BJ (cell line): ENCODE data around the gene AGL. TPM values are rescaled to one million over a fixed set of nuclear protein-coding genes. Genes with fewer than 3 reads are reported as not detected.

Experiments used
- CTCF ChIA-PET: fragments of 350-600 bp; formaldehyde crosslinking; extraction: SDS; loops from one replicate; lab custom pipeline; 2021; ENCODE audit warnings: antibody characterized with exemption, inconsistent platforms; lab: Yijun Ruan, JAX
- POLR2A ChIA-PET: fragments of 300-600 bp; sonication (Branson Sonifier 250); formaldehyde crosslinking; extraction: SDS; loops from one replicate; lab custom pipeline; 2021; ENCODE audit warnings: antibody characterized with exemption; lab: Charles Lee
- DNase-seq: peaks from one replicate; pipeline ENCODE4 v3.0.0-alpha.2; 2011; ENCODE audit warnings: low read depth
- H3K27me3 ChIP-seq: 2 replicates; pipeline ENCODE4 v1.6.0; 2011; ENCODE audit warnings: low read length; ENCODE audit not compliant: control insufficient read depth, insufficient read depth
- H3K36me3 ChIP-seq: 2 replicates; pipeline ENCODE4 v1.5.1; 2011; ENCODE audit warnings: low read length; ENCODE audit not compliant: control insufficient read depth, insufficient read depth
- H3K4me3 ChIP-seq: 2 replicates; pipeline ENCODE4 v1.5.1; 2011; ENCODE audit warnings: low read depth, mild to moderate bottlenecking, control low read depth, low read length
- polyA plus RNA-seq: library from polyadenylated mRNA; depleted of rRNA; stranded (reverse); fragments of >200 nt; gene quantifications from 2 replicates; pipeline ENCODE4 v1.2.3, GENCODE V29; 2011
- TF ChIP-seq, protein P1 (sequence below): IDR thresholded peaks from 2 replicates; pipeline ENCODE4 v1.5.1; 2011; ENCODE audit warnings: low read depth, mild to moderate bottlenecking, control low read depth, inconsistent platforms, low read length, moderate library complexity; ENCODE audit not compliant: insufficient read depth

Gene AGL
- polyA plus RNA-seq, 1 experiment: 1.6 TPM

DNA sequence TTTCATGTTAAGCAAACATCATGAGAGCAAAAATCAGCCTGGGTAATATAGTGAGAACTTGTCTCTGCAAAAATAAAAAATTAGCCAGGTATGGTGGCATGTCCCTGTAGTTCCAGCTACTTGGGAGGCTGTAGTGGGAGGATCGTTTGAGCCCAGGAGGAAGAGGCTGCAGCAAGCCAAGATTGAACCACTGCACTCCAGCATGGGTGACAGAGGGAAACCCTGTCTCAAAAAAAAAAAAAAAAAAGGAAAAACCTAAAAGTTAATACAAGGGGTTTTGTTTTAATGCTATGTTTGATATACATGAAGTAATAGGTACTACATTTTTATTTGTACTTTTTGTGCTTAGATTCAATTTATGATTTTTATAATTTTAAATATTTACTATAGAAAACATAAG, 92.6 kb downstream of the AGL start:
- TF ChIP-seq, protein P1, sequence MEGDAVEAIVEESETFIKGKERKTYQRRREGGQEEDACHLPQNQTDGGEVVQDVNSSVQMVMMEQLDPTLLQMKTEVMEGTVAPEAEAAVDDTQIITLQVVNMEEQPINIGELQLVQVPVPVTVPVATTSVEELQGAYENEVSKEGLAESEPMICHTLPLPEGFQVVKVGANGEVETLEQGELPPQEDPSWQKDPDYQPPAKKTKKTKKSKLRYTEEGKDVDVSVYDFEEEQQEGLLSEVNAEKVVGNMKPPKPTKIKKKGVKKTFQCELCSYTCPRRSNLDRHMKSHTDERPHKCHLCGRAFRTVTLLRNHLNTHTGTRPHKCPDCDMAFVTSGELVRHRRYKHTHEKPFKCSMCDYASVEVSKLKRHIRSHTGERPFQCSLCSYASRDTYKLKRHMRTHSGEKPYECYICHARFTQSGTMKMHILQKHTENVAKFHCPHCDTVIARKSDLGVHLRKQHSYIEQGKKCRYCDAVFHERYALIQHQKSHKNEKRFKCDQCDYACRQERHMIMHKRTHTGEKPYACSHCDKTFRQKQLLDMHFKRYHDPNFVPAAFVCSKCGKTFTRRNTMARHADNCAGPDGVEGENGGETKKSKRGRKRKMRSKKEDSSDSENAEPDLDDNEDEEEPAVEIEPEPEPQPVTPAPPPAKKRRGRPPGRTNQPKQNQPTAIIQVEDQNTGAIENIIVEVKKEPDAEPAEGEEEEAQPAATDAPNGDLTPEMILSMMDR: no peak
- CTCF ChIA-PET: interaction anchor here (1.6 kb wide), 1 partner anchor 11 kb away, joined by 3 read pairs; no protein-coding TSS in a partner anchor
- no peak for DNase-seq
- no peaks in the 10 kb centered on the region; the same call in 1 of the 2 replicates for H3K27me3 ChIP-seq
- H3K4me3 ChIP-seq: no peak overlapping the region
- H3K36me3 ChIP-seq: no peaks in the 10 kb centered on the region
- POLR2A ChIA-PET: no interaction called here

DNA sequence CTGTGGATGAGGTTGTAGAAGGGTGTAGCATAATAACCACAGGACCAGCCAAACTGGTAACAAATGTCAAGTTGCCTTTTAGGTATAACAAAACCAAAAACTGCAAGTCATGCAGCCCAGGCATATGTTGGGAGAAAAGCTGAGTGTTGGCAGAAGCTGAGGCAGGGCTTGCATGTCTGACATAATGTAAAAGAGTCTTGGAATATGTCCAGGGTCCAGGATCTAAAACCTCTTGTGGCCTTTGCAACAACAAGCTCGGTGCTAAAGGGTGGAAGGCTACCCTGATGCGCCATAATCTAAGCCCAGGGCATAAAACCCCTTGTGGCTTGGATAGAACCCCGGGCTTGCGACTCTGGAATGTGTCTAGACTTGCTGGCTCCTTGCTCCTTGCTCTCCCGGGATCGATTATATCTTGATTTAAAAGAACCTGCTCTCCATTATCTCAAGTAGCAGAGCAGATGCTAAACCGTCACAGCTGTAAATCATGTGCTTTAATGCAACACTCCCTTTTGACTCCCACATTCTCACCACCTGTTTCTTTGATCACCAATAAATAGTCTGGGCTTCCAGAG, 93.1 kb downstream of the AGL start:
- H3K36me3 ChIP-seq: no peaks in the 10 kb centered on the region
- CTCF ChIA-PET: interaction anchor here (1.2 to 1.6 kb wide), 2 partner anchors 9 to 11 kb away, joined by 3 read pairs; no protein-coding TSS in a partner anchor
- H3K27me3 ChIP-seq: no peaks in the 10 kb centered on the region; the same call in 1 of the 2 replicates
- DNase-seq: peak; percentile 71
- POLR2A ChIA-PET: no interaction called here
- TF ChIP-seq, protein P1: no peak
- H3K4me3 ChIP-seq: no peak overlapping the region

DNA sequence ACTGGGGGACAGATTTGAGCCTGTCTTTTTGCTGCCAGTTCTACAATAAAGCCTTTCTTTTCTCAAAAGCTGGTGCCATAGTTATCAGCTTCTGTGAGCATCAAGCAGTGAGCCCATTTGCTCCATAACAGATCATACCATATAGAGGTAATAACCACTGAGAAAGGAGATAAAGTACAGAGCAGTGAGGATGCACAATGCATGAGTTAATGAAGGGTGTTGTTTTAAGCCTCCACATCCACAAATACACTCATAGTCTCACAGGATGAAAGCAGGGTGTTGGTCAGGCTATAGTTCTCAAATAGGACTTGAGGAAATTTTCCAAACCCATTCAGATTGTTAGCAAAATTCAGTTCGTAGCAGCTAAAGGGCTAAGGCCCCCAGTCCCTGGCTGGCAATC, 94.0 kb downstream of the AGL start:
- H3K36me3 ChIP-seq: no peaks in the 10 kb centered on the region
- TF ChIP-seq, protein P1: no peak
- no peak overlapping the region for H3K4me3 ChIP-seq
- no peaks in the 10 kb centered on the region; the same call in 1 of the 2 replicates for H3K27me3 ChIP-seq
- CTCF ChIA-PET: interaction anchor here (1.2 to 1.6 kb wide), 2 partner anchors 8 to 12 kb away, joined by 3 read pairs; no protein-coding TSS in a partner anchor
- POLR2A ChIA-PET: no interaction called here
- no peak for DNase-seq

DNA sequence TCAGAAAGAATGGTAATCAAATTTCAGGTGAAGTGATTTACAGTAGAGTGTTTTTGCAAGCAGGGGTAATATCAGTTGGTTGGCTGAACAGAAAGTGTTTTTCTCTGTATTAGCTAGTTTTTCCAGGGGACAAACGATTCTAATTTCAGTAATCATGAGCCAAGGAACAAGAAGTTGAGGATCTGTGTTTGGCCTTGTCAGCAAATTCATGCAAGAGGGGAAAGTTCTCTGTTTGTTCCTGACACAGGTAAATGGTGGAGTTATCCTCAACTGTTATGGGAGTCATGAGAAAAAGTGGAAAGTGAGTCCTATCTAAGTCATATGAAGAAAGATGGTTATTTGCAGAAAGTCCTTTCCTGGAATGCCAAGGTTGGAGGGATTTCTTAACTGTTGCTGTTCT, 95.0 kb downstream of the AGL start:
- TF ChIP-seq, protein P1: no peak
- no peak overlapping the region for H3K4me3 ChIP-seq
- POLR2A ChIA-PET: no interaction called here
- CTCF ChIA-PET: no interaction called here
- DNase-seq: no peak
- no peaks in the 10 kb centered on the region; the same call in 1 of the 2 replicates for H3K27me3 ChIP-seq
- H3K36me3 ChIP-seq: no peaks in the 10 kb centered on the region

DNA sequence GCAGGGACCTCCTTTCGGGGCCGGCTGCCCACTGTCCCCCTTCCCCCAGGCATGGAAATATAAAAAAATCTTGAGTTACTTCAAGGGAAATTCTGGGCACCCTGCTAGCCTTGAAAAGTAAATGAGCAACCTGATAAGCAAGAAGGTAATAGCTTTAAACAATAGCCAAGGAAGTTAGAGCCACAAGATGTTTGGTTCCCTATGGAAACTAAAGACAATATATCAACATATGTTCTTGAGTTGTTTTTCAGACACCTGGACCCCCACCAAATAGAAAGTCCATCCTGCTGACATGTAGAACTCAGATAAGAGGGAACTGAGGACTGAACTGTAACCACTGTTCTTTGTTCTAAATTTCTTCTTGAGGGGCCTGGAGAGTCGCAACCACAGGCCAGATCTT, 100.3 kb downstream of the AGL start:
- TF ChIP-seq, protein P1: no peak
- CTCF ChIA-PET: interaction anchor here (1.3 kb wide), 1 partner anchor 13 kb away, joined by 3 read pairs; no protein-coding TSS in a partner anchor
- POLR2A ChIA-PET: no interaction called here

More for the DNA sequence above, 100.3 kb downstream of the AGL start:
- Histone ChIP-seq H3K4me3 (no peak overlapping the region), H3K27me3 (no peaks in the 10 kb centered on the region; the same call in 1 of the 2 replicates), H3K36me3 (no peaks in the 10 kb centered on the region)
- DNase-seq: no peak
